Keratinocyte (primary cell): ENCODE results near the gene RELB.

Source experiments
- CTCF ChIP-seq, 3 experiments: IDR thresholded peaks in 1 of 3; conservative IDR thresholded peaks in 1 of 3; optimal IDR thresholded peaks in 1 of 3; 2 replicates in 2 of 3; 3 replicates in 1 of 3; pipeline versions ENCODE3 to v1.5.1; 2011; ENCODE audit warnings: low read length in 3 of 3, mild to moderate bottlenecking in 3 of 3, moderate library complexity in 2 of 3, control low read depth in 1 of 3, inconsistent platforms in 1 of 3; ENCODE audit not compliant: insufficient read depth in 2 of 3; ENCODE audit errors: extremely low read depth in 1 of 3
- EZH2 ChIP-seq: IDR thresholded peaks from one replicate; pipeline ENCODE4 v1.6.1; 2012; ENCODE audit warnings: inconsistent platforms, mild to moderate bottlenecking, low read length, moderate library complexity

- no peak for TF ChIP-seq CTCF (optimal IDR thresholded peaks at IDR 0.05 in 1 of 3, IDR thresholded peaks at IDR 0.05 in 1 of 3, conservative IDR thresholded peaks at IDR 0.05 in 1 of 3; ENCODE audit: extremely low read depth in 1 of 3, insufficient read depth in 2 of 3, low read length in 3 of 3)
- TF ChIP-seq EZH2 = no peak
These were observed 17.3 kb upstream of the RELB start for GRCh38 chr19:44984005-44984404.
